Peyer's patch (tissue), 4 donors: ENCODE measurements around the gene MRGPRG. TPM values are rescaled to one million over a fixed set of nuclear protein-coding genes. Genes with fewer than 3 reads are reported as not detected.
A peak's percentile ranks its signal among the peaks of the same experiment; 100 is the strongest.

Experiments used
- DNase-seq, 3 donors: peaks; one replicate each; pipeline ENCODE4 v3.0.0-alpha.2; 2017 to 2019
- H3K27ac ChIP-seq, 4 donors: fragments of 200-600 bp; sonication (generic); one replicate each; pipeline ENCODE4 v1.5.1; 2016 to 2019
- H3K27me3 ChIP-seq, 2 donors: fragments of 200-600 bp; sonication (generic); one replicate each; pipeline ENCODE4 v1.5.1; 2019
- H3K36me3 ChIP-seq, 3 donors: fragments of 200-600 bp; sonication (generic); one replicate each; pipeline ENCODE4 v1.5.1; 2016 to 2019
- H3K4me1 ChIP-seq, 4 donors: fragments of 200-600 bp; sonication (generic); one replicate each; pipeline ENCODE4 v1.5.1; 2016 to 2019
- H3K4me3 ChIP-seq, 4 donors: fragments of 200-600 bp; sonication (generic); 1 replicate in 3 of 4; 2 replicates in 1 of 4; pipeline ENCODE4 v1.5.1; 2016 to 2019; ENCODE audit warnings: mild to moderate bottlenecking in 1 of 4
- H3K9me3 ChIP-seq, 4 donors: fragments of 200-600 bp; sonication (generic); one replicate each; pipeline ENCODE4 v1.5.1; 2016 to 2019; ENCODE audit warnings: mild to moderate bottlenecking in 1 of 4
- POLR2A ChIP-seq, 2 donors: fragments of 450-650 bp; IDR thresholded peaks; one replicate each; pipeline ENCODE4 v1.5.1; 2017; ENCODE audit warnings: antibody characterized with exemption in 2 of 2, mild to moderate bottlenecking in 2 of 2, moderate library complexity in 2 of 2
- total RNA-seq, 4 donors: library from RNA; depleted of rRNA; stranded (reverse); fragments of >200 nt; gene quantifications; one replicate each; pipeline ENCODE4 v1.1.0, GENCODE V29; 2016
- TF ChIP-seq, protein P1 (sequence below), 6 experiments: fragments of 450-650 bp in 4 of 6; fragments of 200-600 bp in 2 of 6; sonication (generic) in 1 of 6; IDR thresholded peaks; one replicate each; pipeline ENCODE4 v1.5.1; 2017 to 2019; ENCODE audit warnings: antibody characterized with exemption in 6 of 6, mild to moderate bottlenecking in 3 of 6, moderate library complexity in 1 of 6

The MRGPRG gene
- total RNA-seq, 4 donors from 2014 or later: not detected

DNA sequence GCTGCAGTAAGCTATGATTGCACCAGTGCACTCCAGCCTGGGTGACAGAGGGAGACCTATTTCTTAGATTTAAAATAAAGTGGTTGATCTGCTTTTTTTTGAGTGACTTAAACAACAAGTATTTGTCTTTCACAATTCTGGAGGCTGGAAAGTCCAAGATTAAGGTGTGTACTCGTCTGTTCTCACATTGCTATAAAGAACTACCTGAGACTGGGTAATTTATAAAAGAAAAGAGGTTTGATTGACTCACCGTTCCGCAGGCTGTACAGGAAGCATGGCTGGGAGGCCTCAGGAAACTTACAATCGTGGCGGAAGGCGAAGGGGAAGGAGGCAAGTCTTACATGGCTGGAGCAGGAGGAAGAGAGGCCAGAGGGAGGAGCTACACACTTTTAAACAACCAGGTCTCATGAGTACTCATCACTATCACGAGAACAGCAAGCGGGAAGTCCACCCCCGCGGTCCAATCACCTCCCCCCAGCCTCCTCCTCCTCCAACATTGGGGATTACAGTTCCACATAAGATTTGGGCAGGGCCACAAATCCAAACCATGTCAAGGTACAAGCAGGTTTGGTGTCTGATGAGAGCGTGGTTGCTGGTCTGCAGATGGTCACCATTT lies 33.8 kb downstream of the MRGPRG start:
- Histone ChIP-seq H3K9me3 (no peaks in the 10 kb centered on the region), H3K27ac (no peak overlapping the region), H3K36me3 (no peaks in the 10 kb centered on the region), H3K4me1 (no peaks in the 10 kb centered on the region), H3K4me3 (no peak overlapping the region), H3K27me3 (no peaks in the 10 kb centered on the region)
- TF ChIP-seq POLR2A (IDR thresholded peaks at IDR 0.05): no peak
- TF ChIP-seq, protein P1, sequence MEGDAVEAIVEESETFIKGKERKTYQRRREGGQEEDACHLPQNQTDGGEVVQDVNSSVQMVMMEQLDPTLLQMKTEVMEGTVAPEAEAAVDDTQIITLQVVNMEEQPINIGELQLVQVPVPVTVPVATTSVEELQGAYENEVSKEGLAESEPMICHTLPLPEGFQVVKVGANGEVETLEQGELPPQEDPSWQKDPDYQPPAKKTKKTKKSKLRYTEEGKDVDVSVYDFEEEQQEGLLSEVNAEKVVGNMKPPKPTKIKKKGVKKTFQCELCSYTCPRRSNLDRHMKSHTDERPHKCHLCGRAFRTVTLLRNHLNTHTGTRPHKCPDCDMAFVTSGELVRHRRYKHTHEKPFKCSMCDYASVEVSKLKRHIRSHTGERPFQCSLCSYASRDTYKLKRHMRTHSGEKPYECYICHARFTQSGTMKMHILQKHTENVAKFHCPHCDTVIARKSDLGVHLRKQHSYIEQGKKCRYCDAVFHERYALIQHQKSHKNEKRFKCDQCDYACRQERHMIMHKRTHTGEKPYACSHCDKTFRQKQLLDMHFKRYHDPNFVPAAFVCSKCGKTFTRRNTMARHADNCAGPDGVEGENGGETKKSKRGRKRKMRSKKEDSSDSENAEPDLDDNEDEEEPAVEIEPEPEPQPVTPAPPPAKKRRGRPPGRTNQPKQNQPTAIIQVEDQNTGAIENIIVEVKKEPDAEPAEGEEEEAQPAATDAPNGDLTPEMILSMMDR (IDR thresholded peaks at IDR 0.05): no peak
- peak in 1 of 3 donors; percentile 14 for DNase-seq

DNA sequence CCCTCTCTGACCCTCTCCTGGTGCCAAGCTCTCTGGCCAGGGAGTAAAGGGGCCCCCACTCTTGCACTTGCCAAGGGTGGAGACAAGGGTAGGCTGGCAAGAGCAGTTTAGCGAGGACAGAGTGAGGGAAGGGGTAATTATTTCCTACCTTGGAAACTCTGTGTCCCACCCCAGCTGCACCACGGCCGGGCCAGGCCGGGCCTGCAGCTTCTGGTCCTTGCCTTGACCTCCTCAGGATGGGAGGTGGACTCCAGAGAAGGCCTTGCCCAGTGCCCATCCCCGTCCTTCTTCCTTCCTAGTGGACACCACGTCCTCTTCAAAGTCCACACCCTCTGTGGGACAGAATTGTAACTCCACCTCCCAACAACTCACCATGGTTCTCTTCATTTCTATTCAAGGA lies 35.1 kb downstream of the MRGPRG start:
- Histone ChIP-seq H3K4me1 (no peaks in the 10 kb centered on the region), H3K4me3 (no peak overlapping the region), H3K27me3 (no peaks in the 10 kb centered on the region), H3K9me3 (no peaks in the 10 kb centered on the region), H3K36me3 (no peaks in the 10 kb centered on the region), H3K27ac (no peak overlapping the region)
- TF ChIP-seq, protein P1 (IDR thresholded peaks at IDR 0.05): no peak
- TF ChIP-seq POLR2A (IDR thresholded peaks at IDR 0.05): no peak
- peak in 1 of 3 donors; percentile 16 for DNase-seq

DNA sequence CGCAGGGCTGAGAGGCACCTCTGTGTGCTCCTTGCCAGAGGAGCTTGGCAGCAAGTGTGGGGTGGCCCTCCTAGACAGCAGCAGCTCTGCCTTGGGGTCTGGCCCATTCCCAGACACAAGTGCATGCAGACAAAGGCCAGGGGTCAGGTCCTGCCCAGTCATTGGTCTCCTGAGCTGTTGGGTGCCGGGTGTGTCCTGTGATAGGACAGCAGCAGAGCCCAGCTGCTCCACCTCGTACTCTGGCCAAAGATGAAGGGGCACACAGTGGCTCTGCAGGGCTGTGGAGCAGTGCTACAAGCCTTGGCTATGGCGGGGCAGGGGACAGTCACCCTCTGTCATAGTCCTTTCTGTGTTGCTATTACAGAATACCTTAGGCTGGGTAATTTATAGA lies 36.2 kb downstream of the MRGPRG start:
- no peaks in the 10 kb centered on the region for H3K4me1 ChIP-seq
- peak in 1 of 3 donors; percentile 18 for DNase-seq
- no peaks in the 10 kb centered on the region for H3K9me3 ChIP-seq
- H3K27me3 ChIP-seq: no peaks in the 10 kb centered on the region
- no peaks in the 10 kb centered on the region for H3K36me3 ChIP-seq
- TF ChIP-seq, protein P1 (IDR thresholded peaks at IDR 0.05): no peak
- TF ChIP-seq POLR2A (IDR thresholded peaks at IDR 0.05): no peak
- H3K27ac ChIP-seq: no peak overlapping the region
- H3K4me3 ChIP-seq: no peak overlapping the region

DNA sequence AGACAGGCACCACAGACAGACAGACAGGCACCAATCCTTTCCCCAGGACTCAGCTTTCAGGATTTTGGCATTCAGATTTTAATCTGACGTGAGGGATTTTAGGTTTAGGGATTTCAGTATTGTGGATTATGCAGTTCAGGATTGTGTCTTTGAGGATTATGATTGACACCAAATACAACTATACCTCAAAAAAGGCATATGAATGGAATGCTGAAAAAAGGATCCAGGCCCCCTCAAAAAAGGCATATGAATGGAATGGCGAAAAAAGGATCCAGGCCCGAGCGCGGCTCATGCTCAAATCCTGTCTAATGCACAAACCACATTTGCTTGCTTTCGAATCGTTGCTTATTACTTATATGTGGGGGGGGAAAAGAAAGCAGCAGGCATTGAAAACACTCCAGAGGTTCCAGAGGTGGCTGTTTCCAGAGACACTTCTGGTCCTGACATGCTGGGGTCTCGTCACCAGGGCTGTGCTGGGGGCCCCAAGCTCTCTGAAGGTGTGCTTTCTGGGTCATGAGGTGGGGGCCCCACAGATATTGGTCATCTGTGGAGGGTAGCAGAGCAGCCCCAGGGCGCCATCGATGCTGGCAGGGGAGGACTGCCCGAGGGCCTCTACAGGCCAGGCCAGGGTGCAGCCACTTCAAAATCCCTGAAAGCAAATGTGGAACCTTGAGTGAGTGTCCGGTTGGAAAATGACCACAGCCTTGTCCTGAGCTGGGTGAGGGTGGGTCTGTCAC lies 36.7 kb downstream of the MRGPRG start:
- no peak overlapping the region for H3K27ac ChIP-seq
- H3K36me3 ChIP-seq: no peaks in the 10 kb centered on the region
- TF ChIP-seq POLR2A (IDR thresholded peaks at IDR 0.05): no peak
- TF ChIP-seq, protein P1 (IDR thresholded peaks at IDR 0.05): no peak
- H3K27me3 ChIP-seq: no peaks in the 10 kb centered on the region
- H3K4me1 ChIP-seq: no peaks in the 10 kb centered on the region
- no peak overlapping the region for H3K4me3 ChIP-seq
- no peaks in the 10 kb centered on the region for H3K9me3 ChIP-seq
- DNase-seq: peak in 1 of 3 donors; percentile 26

DNA sequence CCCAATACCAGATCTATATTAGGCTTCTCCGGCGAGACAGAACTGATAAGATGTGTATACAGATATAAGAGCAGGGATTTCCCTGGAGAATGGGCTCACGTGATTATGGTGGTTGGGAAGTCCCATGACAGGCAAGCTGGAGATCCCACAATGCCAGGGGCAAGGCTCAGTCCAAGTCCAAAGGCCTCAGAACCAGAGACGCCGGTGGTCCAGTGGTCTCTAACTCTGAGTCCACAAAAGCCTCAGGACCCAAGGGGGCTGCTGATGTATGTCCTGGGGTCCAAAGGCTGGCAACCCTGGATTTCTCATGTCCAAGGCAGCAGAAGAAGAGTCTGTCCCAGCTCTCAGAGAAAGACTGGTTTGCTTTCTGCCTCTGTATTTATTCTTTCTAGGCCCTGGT lies 37.7 kb downstream of the MRGPRG start:
- Histone ChIP-seq H3K27ac (no peak overlapping the region), H3K36me3 (no peaks in the 10 kb centered on the region), H3K9me3 (peaks cover 0 to 5% (median 0%) of the 10 kb centered on the region in 4 donors), H3K4me1 (no peaks in the 10 kb centered on the region), H3K27me3 (no peaks in the 10 kb centered on the region), H3K4me3 (no peak overlapping the region)
- no peak for DNase-seq
- no peak for TF ChIP-seq POLR2A (IDR thresholded peaks at IDR 0.05)
- TF ChIP-seq, protein P1 (IDR thresholded peaks at IDR 0.05): no peak
